Kidney (tissue), 14 donors: ENCODE results near the gene DEDD2. TPM values are rescaled to one million over a fixed set of nuclear protein-coding genes. Genes with fewer than 3 reads are reported as not detected.

Experiments used
- DNase-seq, 5 donors: peaks; one replicate each; pipeline ENCODE4 v3.0.0-alpha.2; 2013 to 2020
- FAIRE-seq: peaks from 2 replicates; lab custom pipeline; 2012; peaks lifted over from hg19 to GRCh38; lab: Jason Lieb, UNC
- H3K27ac ChIP-seq, 2 donors: one replicate each; pipeline ENCODE4 v1.7.0; 2013; ENCODE audit warnings: low read depth in 2 of 2, low read length in 2 of 2, inconsistent platforms in 1 of 2
- H3K27me3 ChIP-seq: one replicate; pipeline ENCODE4 v1.7.1; 2013; ENCODE audit warnings: low read length, inconsistent platforms; ENCODE audit not compliant: control insufficient read depth, insufficient read depth
- H3K36me3 ChIP-seq, 3 donors: one replicate each; pipeline versions ENCODE4 v1.7.0 to v1.7.1; 2013; ENCODE audit warnings: low read length in 3 of 3, control low read depth in 1 of 3, inconsistent platforms in 1 of 3; ENCODE audit not compliant: insufficient read depth in 3 of 3, control insufficient read depth in 2 of 3
- H3K4me1 ChIP-seq, 3 donors: one replicate each; pipeline versions ENCODE4 v1.7.0 to v1.7.1; 2013; ENCODE audit warnings: low read length in 3 of 3, inconsistent platforms in 1 of 3, low read depth in 1 of 3; ENCODE audit not compliant: control insufficient read depth in 2 of 3, insufficient read depth in 2 of 3
- H3K4me3 ChIP-seq, 3 donors: one replicate each; pipeline versions ENCODE4 v1.7.0 to v1.8.1; 2013; ENCODE audit warnings: low read length in 3 of 3, control low read depth in 1 of 3, inconsistent platforms in 1 of 3
- H3K9ac ChIP-seq, 3 donors: one replicate each; pipeline versions ENCODE4 v1.7.0 to v1.7.1; 2013; ENCODE audit warnings: low read length in 3 of 3, control low read depth in 1 of 3, inconsistent platforms in 1 of 3
- H3K9me3 ChIP-seq, 3 donors: one replicate each; pipeline versions ENCODE4 v1.7.0 to v1.7.1; 2013; ENCODE audit warnings: low read length in 3 of 3, control low read depth in 1 of 3, inconsistent platforms in 1 of 3; ENCODE audit not compliant: control insufficient read depth in 2 of 3, insufficient read depth in 1 of 3
- CTCF ChIP-seq: IDR thresholded peaks from 3 replicates; pipeline ENCODE4 v1.5.1; 2012; ENCODE audit warnings: mild to moderate bottlenecking, moderate library complexity, borderline replicate concordance; ENCODE audit not compliant: insufficient read depth; ENCODE audit errors: extremely low read depth
- intact Hi-C: fragments of 100-400 bp; cut with DNase I; formaldehyde crosslinking; loops from one replicate; pipeline ENCODE4 v1.11.1; 2022
- polyA plus RNA-seq: library from polyadenylated mRNA; stranded (reverse); fragments of 350-450 nt; fragmentation: Illumina TruSeq; extraction: RNeasy Lipid Tissue Mini Kit (QIAGEN cat#74804); gene quantifications from one replicate; pipeline ENCODE4 v1.2.3, GENCODE V29; 2014; ENCODE audit warnings: low read depth, low replicate concordance; ENCODE audit not compliant: insufficient read depth
- total RNA-seq: library from RNA; stranded (reverse); fragmentation: NEBNext Ultra II Directional; extraction: Animal tissue kit (Norgen Biotek cat#: 25700); gene quantifications from one replicate; pipeline ENCODE4 v1.2.1, GENCODE V29; 2021
- donor health status: control.
- donor health status: control.
- donor health status: control.
- donor health status: control.
- donor health status: control.
- donor health status: DM: yes; HTN: yes; CAD: no.
- donor health status: Normal renal cell carcinoma (clear cell type).

The DEDD2 gene
- total and polyA plus RNA-seq, 2 donors from 2014 or later, result 26.1 to 36.3 TPM

- H3K36me3 ChIP-seq, result no peaks in the 10 kb centered on the region
- no peak overlapping the region for H3K9ac ChIP-seq
- H3K27me3 ChIP-seq, result no peaks in the 10 kb centered on the region
- no peak for TF ChIP-seq CTCF
- no peak overlapping the region for H3K4me3 ChIP-seq
- intact Hi-C loops, result no loop called here
- H3K4me1 ChIP-seq, result no peaks in the 10 kb centered on the region
- H3K27ac ChIP-seq, result no peak overlapping the region
- DNase-seq (no peak), FAIRE-seq (no peak)
- H3K9me3 ChIP-seq, result no peaks in the 10 kb centered on the region
Measured at GRCh38 chr19:42158926-42159325, 58.6 kb downstream of the DEDD2 start.

GRCh38 chr19:42156571-42156970 is 60.9 kb downstream of the DEDD2 start:
- DNase-seq, result no peak
- Histone ChIP-seq H3K9me3 (no peaks in the 10 kb centered on the region), H3K4me3 (no peak overlapping the region), H3K27me3 (peaks cover 2% of the 10 kb centered on the region), H3K4me1 (no peaks in the 10 kb centered on the region), H3K27ac (no peak overlapping the region), H3K9ac (no peak overlapping the region), H3K36me3 (no peaks in the 10 kb centered on the region)
- FAIRE-seq, result no peak
- intact Hi-C loops, result no loop called here
- no peak for TF ChIP-seq CTCF

GRCh38 chr19:42155796-42156195 is 61.7 kb downstream of the DEDD2 start:
- no peak for TF ChIP-seq CTCF
- intact Hi-C loops, result no loop called here
- DNase-seq (no peak), FAIRE-seq (no peak)
- Histone ChIP-seq H3K27ac (no peak overlapping the region), H3K27me3 (peaks cover 2% of the 10 kb centered on the region), H3K9ac (no peak overlapping the region), H3K4me1 (no peaks in the 10 kb centered on the region), H3K36me3 (no peaks in the 10 kb centered on the region), H3K4me3 (no peak overlapping the region), H3K9me3 (no peaks in the 10 kb centered on the region)
